Measurements from ENCODE around the gene POLR1F. TPM values are rescaled to one million over a fixed set of nuclear protein-coding genes. Genes with fewer than 3 reads are reported as not detected.
A peak's percentile ranks its signal among the peaks of the same experiment; 100 is the strongest.
"Not testable (repeated sequence)": the region's sequence is repeated elsewhere in the genome, so short reads cannot be mapped to it uniquely, and the experiment has no call there.

The POLR1F gene
- total RNA-seq, 2 experiments from 2014 or later = 18.8 to 20.3 TPM

DNA sequence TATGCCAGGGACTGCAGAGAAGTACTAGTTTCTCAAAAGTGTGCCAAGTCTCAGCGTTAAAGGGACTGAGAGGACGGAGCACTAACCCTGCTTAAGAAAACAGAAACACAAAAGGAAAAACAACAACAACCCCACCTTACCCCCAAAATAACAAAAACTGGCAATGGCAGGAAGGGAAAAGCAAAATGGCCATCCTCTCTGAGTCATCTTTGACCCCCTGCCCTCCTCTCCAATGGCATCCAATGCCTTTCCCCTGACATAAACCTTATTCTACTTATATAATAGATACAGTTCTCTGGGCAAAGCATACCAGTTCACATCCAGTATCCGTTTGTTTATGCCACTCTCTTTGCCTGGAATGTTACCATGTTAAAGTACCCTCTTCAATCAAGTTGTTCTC, 1.6 kb downstream of the POLR1F start:
- H3K9me3 Mint-ChIP-seq = no peaks in the 10 kb centered on the region

DNA sequence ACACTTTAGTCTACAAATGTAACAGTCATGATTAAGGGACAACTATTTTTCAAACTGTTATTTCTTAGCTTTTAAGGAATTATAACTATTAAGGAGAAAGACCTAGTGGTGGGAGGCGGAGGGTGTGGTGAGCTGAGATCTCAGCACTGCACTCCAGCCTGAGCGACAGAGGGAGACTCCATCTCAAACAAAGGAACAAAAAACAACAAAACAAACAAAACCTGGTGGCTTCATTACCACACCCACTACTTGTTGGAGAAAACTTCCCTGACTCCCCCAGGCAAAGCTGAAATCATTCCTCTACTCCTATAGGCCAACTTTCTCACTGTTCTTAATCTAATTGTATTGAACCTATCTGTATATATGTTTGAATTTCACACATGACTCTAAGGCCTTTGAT, 3.2 kb downstream of the POLR1F start:
- Mint-ChIP-seq H3K4me3 (no peak overlapping the region), H3K27ac (no peak overlapping the region), H3K27me3 (ENCODE audit: low read depth) (no peaks in the 10 kb centered on the region), H3K9me3 (no peaks in the 10 kb centered on the region), H3K4me1 (ENCODE audit: low read depth) (peaks cover 48% of the 10 kb centered on the region), H3K36me3 (ENCODE audit: low read depth) (peaks cover 16% of the 10 kb centered on the region)
- CTCF ChIA-PET = no interaction called here
- intact Hi-C loops (cut with micrococcal nuclease) = loop anchor here (5.0 to 10.0 kb wide), 2 partner anchors 627 to 1079 kb away; partner anchors contain the start of genes ITGB8 and SP8
- DNase-seq = no peak

More for the DNA sequence above, 1.6 kb downstream of the POLR1F start:
- DNase-seq = no peak
- Mint-ChIP-seq H3K36me3 (ENCODE audit: low read depth) (peaks cover 12% of the 10 kb centered on the region), H3K27me3 (ENCODE audit: low read depth) (no peaks in the 10 kb centered on the region), H3K27ac (no peak overlapping the region), H3K4me3 (peak overlapping the region; percentile 87), H3K4me1 (ENCODE audit: low read depth) (peaks cover 48% of the 10 kb centered on the region)
- CTCF ChIA-PET = no interaction called here
- intact Hi-C loops (cut with micrococcal nuclease) = loop anchor here (5.0 to 10.0 kb wide), 2 partner anchors 625 to 1078 kb away; partner anchors contain the start of genes ITGB8 and SP8

DNA sequence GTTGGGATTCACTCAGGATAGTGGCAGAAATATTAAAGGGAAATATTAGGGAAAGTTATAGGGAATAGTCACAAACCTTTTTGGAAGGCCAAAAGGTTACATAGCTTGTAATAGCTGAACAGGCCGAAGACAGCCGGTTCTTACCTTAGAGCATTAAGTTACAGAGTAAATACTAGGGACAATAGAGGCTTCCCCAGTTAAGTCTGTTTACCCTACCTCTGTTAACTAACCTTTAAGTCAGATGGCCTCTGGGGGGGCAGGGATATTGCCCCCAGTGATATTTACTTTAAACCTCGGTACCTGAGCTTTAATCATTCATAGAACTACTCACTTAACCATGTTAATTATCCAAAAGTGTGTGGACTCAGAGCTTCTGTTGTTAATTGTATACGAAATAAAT, 7.4 kb downstream of the POLR1F start:
- H3K27me3 Mint-ChIP-seq (ENCODE audit: low read depth) = no peaks in the 10 kb centered on the region
- peaks cover 35% of the 10 kb centered on the region for H3K36me3 Mint-ChIP-seq (ENCODE audit: low read depth)
- no peaks in the 10 kb centered on the region for H3K9me3 Mint-ChIP-seq
- no peak overlapping the region for H3K27ac Mint-ChIP-seq
- CTCF ChIA-PET = no interaction called here
- no peak for DNase-seq
- peaks cover 18% of the 10 kb centered on the region for H3K4me1 Mint-ChIP-seq (ENCODE audit: low read depth)
- intact Hi-C loops (cut with micrococcal nuclease) = loop anchor here (10.0 kb wide), 1 partner anchor 1083 kb away; the partner anchor contains the start of gene SP8
- H3K4me3 Mint-ChIP-seq = no peak overlapping the region

DNA sequence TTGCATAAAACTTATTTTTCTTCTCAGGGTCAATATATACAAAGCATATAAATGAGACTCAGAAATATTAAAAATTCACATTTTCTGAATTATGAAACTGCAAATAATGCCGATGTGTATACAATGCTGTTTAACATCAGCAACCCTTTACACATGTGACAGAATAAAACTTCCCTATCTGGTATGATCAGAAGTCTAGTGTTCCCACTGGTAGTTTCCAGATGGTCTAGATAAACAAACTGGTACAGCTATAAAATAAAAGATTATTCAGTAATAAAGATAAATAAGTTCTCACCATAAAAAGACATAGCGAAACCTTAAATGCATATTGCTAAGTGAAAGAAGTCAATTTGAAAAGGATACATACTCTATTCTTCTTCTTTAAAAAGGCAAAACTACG, 7.9 kb downstream of the POLR1F start:
- Mint-ChIP-seq H3K36me3 (ENCODE audit: low read depth) (peaks cover 35% of the 10 kb centered on the region), H3K27ac (no peak overlapping the region), H3K27me3 (ENCODE audit: low read depth) (no peaks in the 10 kb centered on the region), H3K4me1 (ENCODE audit: low read depth) (peaks cover 13% of the 10 kb centered on the region), H3K9me3 (no peaks in the 10 kb centered on the region), H3K4me3 (no peak overlapping the region)
- intact Hi-C loops (cut with micrococcal nuclease) = loop anchor here (10.0 kb wide), 1 partner anchor 1084 kb away; the partner anchor contains the start of gene SP8
- CTCF ChIA-PET = interaction anchor here (1.4 kb wide), 1 partner anchor 898 kb away, joined by 4 read pairs; no protein-coding TSS in a partner anchor
- no peak for DNase-seq

DNA sequence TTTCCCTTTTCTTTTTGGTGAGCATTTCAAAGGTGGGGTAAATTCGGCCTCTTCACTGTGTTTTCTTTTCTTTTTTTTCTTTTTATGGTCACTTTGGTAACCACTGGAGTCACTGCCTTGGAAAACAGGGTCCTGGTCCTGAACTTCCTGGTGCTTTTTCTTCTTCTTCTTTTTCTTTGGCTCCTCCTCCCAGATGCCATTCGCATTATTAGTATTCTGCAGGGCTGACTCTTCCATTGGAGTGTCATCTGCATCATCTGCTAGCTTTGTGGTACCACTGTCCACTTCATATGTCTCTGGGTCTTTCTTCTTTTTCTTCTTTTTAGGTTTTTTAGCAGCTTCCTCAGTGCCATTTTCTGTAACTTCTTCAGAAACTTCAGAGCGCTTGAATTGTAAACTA, 10.5 kb downstream of the POLR1F start:
- no peak overlapping the region for H3K27ac Mint-ChIP-seq
- peaks cover 2% of the 10 kb centered on the region for H3K4me1 Mint-ChIP-seq (ENCODE audit: low read depth)
- H3K9me3 Mint-ChIP-seq = no peaks in the 10 kb centered on the region
- intact Hi-C loops (cut with micrococcal nuclease) = no loop called here
- H3K27me3 Mint-ChIP-seq (ENCODE audit: low read depth) = no peaks in the 10 kb centered on the region
- no peak overlapping the region for H3K4me3 Mint-ChIP-seq
- CTCF ChIA-PET = no interaction called here
- DNase-seq = no peak
- peaks cover 32% of the 10 kb centered on the region for H3K36me3 Mint-ChIP-seq (ENCODE audit: low read depth)

DNA sequence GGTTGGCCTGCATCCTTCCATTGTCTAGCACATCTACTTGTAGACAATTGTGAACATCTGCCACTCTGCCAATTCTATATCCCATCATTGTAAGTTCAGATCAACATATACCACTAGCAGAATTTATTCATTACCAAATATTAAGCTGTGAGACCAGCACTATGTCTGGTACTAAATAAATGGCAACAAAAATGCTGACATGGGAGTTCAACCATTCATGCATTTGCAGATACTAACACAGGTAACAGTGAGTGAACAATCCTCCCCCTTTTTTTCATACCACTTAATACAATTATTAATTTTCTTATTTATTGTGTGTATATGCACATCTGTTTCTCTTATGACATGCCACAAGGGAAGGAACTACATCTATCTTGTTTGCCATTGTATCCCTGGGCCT, 11.9 kb downstream of the POLR1F start:
- no peak overlapping the region for H3K27ac Mint-ChIP-seq
- intact Hi-C loops (cut with micrococcal nuclease) = no loop called here
- H3K4me3 Mint-ChIP-seq = no peak overlapping the region
- no peaks in the 10 kb centered on the region for H3K9me3 Mint-ChIP-seq
- H3K27me3 Mint-ChIP-seq (ENCODE audit: low read depth) = no peaks in the 10 kb centered on the region
- H3K36me3 Mint-ChIP-seq (ENCODE audit: low read depth) = peaks cover 23% of the 10 kb centered on the region
- no peak for DNase-seq
- CTCF ChIA-PET = no interaction called here
- no peaks in the 10 kb centered on the region for H3K4me1 Mint-ChIP-seq (ENCODE audit: low read depth)

DNA sequence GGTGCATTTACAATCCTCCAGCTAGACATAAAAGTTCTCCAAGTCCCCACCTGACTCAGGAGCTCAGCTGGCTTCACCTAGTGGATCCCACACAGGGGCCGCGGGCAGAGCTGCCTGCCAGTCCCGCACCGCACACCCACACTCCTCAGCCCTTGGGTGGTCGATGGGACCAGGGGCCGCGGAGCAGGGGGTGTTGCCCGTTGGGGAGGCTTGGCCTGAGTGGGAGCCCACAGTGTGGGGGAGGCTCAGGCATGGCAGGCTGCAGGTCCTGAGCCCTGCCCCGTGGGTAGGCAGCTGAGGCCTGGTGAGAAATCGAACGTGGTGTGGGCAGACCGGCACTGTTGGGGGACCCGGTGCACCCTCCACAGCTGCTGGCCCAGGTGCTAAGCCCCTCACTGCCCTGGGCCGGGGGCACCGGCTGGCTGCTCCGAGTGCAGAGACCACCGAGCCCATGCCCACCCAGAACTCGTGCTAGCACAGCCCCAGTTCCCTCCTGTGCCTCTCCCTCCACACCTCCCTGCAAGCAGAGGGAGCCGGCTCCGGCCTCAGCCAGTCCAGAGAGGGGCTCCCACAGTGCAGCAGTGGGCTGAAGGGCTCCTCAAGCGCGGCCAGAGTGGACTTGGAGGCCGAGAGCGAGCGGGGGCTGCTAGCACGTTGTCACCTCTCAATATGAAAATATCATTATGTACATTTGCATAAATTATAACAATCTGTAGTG, 16.6 kb downstream of the POLR1F start:
- H3K4me1 Mint-ChIP-seq (ENCODE audit: low read depth) = no peaks in the 10 kb centered on the region
- intact Hi-C loops (cut with micrococcal nuclease) = no loop called here
- no peak overlapping the region for H3K27ac Mint-ChIP-seq
- peaks cover 3% of the 10 kb centered on the region for H3K36me3 Mint-ChIP-seq (ENCODE audit: low read depth)
- H3K27me3 Mint-ChIP-seq (ENCODE audit: low read depth) = no peaks in the 10 kb centered on the region
- CTCF ChIA-PET = no interaction called here
- no peak for DNase-seq
- H3K4me3 Mint-ChIP-seq = no peak overlapping the region
- H3K9me3 Mint-ChIP-seq = no peaks in the 10 kb centered on the region

DNA sequence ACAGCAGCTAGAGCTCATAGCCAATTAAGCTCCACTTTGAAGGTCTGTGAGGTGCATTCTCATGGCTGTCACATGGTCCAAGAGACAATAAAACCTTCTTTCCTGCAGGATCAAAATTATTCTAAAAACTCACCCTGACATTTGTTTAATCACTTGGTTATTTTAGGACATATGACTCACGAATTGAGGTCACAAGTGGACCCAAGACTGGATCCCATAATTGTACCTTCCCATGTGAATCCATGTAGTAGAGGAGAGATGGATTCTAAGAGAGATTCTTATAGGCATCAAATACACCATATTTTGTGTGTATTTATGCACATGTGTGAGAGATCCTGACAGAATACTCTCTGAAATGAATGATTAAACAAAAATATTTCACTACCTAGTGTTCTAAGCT, 18.1 kb downstream of the POLR1F start:
- Mint-ChIP-seq H3K9me3 (no peaks in the 10 kb centered on the region), H3K27ac (no peak overlapping the region), H3K27me3 (ENCODE audit: low read depth) (no peaks in the 10 kb centered on the region), H3K4me3 (no peak overlapping the region), H3K4me1 (ENCODE audit: low read depth) (no peaks in the 10 kb centered on the region), H3K36me3 (ENCODE audit: low read depth) (no peaks in the 10 kb centered on the region)
- intact Hi-C loops (cut with micrococcal nuclease) = no loop called here
- CTCF ChIA-PET = no interaction called here
- DNase-seq = no peak

DNA sequence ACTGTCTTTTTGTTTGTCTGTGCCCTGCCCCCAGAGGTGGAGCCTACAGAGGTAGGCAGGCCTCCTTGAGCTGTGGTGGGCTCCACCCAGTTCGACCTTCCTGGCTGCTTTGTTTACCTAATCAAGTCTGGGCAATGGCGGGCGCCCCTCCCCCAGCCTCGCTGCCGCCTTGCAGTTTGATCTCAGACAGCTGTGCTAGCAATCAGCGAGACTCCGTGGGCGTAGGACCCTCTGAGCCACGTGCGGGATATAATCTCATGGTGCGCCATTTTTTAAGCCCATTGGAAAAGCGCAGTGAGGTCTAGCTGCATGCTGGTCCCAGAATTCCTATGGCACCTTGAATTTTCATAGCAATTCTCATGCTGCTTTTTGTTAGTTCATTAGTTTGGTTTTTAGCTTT, 19.7 kb downstream of the POLR1F start:
- H3K27ac Mint-ChIP-seq; H3K27me3 Mint-ChIP-seq (ENCODE audit: low read depth); H3K36me3 Mint-ChIP-seq (ENCODE audit: low read depth); intact Hi-C loops (cut with micrococcal nuclease); H3K4me1 Mint-ChIP-seq (ENCODE audit: low read depth); H3K4me3 Mint-ChIP-seq; DNase-seq; H3K9me3 Mint-ChIP-seq: not testable (repeated sequence)
- CTCF ChIA-PET = interaction anchor here (0.7 kb wide), 1 partner anchor 1159 kb away, joined by 3 read pairs; no protein-coding TSS in a partner anchor

DNA sequence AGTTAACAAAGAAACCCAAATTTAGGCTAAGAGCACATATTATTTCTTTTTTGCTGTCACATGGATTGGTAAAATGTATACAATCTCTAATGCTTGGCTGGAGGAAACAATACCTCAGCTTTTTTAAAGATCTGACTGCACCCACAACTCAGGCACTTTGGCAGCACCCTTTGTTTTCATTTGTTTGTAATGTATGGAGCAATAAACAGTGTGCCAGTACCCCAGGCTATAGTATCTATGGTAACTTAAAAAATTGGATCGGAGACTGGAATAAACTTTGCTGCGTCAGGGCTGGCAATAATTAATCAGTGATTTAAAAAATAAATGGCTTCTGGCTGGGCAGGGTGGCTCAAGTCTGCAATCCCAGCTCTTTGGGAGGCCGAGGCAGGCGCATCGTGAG, 27.2 kb downstream of the POLR1F start:
- Mint-ChIP-seq H3K27ac (no peak overlapping the region), H3K27me3 (ENCODE audit: low read depth) (no peaks in the 10 kb centered on the region), H3K36me3 (ENCODE audit: low read depth) (no peaks in the 10 kb centered on the region), H3K4me3 (no peak overlapping the region), H3K9me3 (no peaks in the 10 kb centered on the region), H3K4me1 (ENCODE audit: low read depth) (peaks cover 6% of the 10 kb centered on the region)
- intact Hi-C loops (cut with micrococcal nuclease) = no loop called here
- CTCF ChIA-PET = no interaction called here
- DNase-seq = no peak

DNA sequence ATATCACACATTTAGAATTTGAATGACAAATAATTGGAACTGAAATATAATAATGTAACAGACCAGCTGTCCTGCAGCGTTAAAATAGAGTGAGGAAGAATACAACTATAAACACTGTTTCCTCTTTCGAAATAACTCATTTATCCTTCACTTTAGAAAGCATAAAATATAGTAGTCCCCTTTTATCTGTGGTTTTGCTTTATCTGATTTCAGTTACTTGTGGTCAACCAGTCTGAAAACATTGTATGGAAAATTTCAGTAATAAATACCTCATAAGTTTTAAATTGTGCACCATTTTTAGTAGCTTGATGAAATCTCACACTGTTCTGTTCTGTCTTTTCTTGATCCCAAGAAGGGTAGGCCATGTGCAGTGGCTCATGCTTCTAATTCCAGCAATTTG, 31.7 kb downstream of the POLR1F start:
- Mint-ChIP-seq H3K36me3 (ENCODE audit: low read depth) (no peaks in the 10 kb centered on the region), H3K4me1 (ENCODE audit: low read depth) (peaks cover 6% of the 10 kb centered on the region), H3K27ac (no peak overlapping the region), H3K27me3 (ENCODE audit: low read depth) (peaks cover 2% of the 10 kb centered on the region), H3K9me3 (no peaks in the 10 kb centered on the region), H3K4me3 (no peak overlapping the region)
- CTCF ChIA-PET = no interaction called here
- no peak for DNase-seq
- intact Hi-C loops (cut with micrococcal nuclease) = no loop called here

DNA sequence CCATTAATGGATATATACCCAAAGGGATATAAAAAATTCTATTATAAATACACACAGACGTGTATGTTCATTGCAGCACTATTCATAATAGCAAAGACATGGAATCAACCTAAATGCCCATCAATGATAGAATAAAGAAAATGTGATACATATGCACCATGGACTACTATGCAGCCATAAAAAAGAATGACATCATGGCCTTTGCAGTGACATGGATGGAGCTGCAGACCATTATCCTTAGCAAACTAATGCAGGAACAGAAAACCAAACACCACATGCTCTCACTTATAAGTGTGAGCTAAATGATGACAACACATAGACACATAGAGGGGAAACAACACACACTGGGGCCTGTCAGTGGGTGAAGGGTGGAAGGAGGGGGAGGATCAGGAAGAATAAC, 33.0 kb downstream of the POLR1F start:
- Mint-ChIP-seq H3K4me3 (no peak overlapping the region), H3K27me3 (ENCODE audit: low read depth) (peaks cover 2% of the 10 kb centered on the region), H3K9me3 (no peaks in the 10 kb centered on the region), H3K4me1 (ENCODE audit: low read depth) (peaks cover 6% of the 10 kb centered on the region), H3K36me3 (ENCODE audit: low read depth) (no peaks in the 10 kb centered on the region), H3K27ac (no peak overlapping the region)
- CTCF ChIA-PET = no interaction called here
- intact Hi-C loops (cut with micrococcal nuclease) = no loop called here
- DNase-seq = no peak

DNA sequence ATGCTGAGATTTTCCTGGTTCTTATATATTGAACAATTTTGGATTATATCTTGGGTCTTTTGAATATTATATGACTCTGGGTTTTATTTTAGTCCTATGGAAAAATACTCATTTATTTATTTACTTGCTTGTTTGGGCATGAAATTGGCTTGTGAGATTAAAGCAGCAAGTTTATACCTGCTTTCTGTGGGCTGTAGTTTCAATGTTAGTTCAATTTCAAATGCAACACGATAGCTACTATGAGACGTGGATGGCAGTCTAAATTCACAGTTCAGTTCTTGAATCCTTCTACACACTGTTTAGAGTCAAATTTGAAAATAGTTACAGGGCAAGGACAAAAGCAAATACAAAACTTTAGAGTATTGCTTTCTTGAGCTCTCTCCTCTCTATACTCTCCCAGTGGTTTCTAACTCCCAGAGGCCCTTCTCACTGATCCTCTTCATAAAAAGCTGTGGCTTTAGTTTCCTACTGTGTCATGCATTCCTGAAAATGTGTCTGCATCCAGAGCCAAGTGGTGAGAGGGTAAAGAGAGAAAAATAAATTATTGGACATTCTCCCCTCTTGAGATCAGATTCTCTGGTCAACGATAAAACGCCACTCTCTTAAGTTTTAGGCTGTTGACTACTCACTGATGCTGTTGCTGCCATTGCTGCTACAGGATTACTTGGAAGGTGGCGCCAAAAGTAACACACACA, 34.4 kb downstream of the POLR1F start:
- CTCF ChIA-PET = no interaction called here
- intact Hi-C loops (cut with micrococcal nuclease) = no loop called here
- Mint-ChIP-seq H3K4me3 (no peak overlapping the region), H3K4me1 (ENCODE audit: low read depth) (peaks cover 6% of the 10 kb centered on the region), H3K27ac (no peak overlapping the region), H3K36me3 (ENCODE audit: low read depth) (no peaks in the 10 kb centered on the region), H3K9me3 (no peaks in the 10 kb centered on the region), H3K27me3 (ENCODE audit: low read depth) (peaks cover 2% of the 10 kb centered on the region)
- DNase-seq = no peak

Measured in activated naive CD4-positive, alpha-beta T cell treated with anti-CD3 and anti-CD28 coated beads for 36 hours (primary cell).